Activated CD4-positive, alpha-beta T cell treated with anti-CD3 and anti-CD28 coated beads, Interleukin-2, Interleukin-4, amounts not matched to agents 100 ng/mL and 50 ng/mL, durations not matched to agents 16 hours and 8 hours (primary cell): ENCODE results near the gene UGDH.

ENCODE experiments used
- DNase-seq: peaks from one replicate; pipeline ENCODE4 v3.0.0-alpha.2; 2020; ENCODE audit warnings: low spot score

The UGDH gene

DNA sequence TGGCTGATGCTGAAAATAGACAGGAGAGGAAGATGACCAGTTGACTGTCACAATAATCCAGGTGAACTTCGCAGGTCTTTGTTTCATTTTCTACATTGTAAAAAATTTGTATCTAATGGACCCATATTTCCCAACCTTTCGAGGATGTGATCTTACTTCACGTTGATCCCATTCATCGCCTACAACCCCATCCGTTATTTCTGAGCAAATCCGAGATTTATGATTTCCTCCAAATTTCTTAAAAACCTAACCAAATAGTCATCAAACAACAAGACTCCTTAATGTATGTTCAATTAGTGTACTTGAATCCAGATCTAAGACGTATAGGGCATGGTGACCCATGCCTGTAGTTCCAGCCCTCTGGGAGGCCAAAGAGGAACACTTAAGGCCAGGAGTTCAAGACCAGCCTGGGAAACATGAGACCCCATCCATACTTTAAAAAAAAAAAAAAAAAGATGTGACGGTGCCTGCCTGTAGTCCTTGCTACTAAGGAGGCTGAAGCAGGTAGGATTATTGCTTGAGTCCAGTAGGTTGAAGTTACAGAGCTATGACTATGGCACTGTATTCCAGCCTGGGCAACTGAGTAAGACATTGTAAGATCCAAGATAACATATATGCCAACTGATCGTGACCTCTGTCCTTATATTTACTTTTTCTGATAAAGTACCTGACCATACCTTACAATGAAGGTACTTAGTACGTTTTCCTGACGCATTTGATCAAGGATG lies 74.2 kb downstream of the UGDH start:
- no peak for DNase-seq

DNA sequence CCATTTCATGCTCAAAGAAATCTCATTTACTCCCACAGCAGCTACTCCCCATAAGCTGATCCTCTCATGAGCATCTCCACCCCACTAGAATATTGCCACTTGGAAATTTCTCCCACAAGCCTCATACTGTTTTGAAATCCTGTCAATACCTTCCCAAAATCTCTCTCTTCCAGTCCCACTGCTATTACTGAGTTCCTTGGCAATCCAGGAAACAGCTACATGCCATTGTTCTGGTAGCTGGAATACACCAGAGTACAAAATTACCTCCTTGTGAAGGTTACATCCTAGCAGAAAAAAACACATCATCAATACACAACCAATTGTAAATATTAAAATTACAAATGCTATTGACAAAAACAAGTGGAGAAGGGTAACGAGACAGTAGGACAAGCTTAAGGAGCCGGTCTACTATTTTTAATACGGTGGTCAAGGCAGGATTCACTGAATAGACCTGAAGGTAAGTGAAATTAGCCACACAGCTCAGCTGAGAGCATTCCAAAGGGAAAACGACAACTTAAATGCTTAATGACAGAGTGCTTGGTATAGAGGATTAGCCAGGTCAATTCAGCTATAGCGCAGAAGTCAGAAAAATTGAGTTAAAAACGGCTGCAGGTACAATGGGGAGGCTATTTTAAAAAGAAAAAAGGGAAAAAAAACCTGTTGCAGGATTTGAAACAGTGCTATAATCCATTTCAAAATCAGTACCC lies 74.9 kb downstream of the UGDH start:
- DNase-seq = no peak

DNA sequence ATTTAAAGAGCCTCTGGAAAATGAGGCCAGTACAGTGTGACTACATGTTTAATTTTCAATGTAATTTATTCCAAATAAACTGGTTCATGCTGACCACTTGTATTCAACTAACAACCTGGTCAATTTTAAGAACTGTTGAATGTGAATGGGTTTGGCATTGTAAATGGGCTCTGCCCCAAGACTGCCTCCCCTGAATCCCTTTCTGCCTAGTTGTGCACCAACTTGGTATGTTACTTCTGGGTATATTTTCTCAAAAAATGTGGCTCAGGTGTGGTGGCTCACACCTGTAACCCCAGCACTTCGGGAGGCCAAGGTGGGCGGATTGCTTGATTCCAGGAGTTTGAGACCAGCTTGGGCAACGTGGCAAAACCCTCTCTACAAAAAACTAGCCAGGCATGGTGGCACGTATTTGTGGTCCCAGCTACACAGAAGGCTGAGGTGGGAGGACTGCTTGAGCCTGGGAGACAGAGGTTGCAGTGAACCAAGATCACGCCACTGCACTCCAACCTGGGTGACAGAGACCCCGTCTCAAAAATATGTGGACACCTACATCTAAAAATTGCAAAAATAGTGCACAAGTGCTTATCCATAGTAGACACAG lies 75.7 kb downstream of the UGDH start:
- no peak for DNase-seq

DNA sequence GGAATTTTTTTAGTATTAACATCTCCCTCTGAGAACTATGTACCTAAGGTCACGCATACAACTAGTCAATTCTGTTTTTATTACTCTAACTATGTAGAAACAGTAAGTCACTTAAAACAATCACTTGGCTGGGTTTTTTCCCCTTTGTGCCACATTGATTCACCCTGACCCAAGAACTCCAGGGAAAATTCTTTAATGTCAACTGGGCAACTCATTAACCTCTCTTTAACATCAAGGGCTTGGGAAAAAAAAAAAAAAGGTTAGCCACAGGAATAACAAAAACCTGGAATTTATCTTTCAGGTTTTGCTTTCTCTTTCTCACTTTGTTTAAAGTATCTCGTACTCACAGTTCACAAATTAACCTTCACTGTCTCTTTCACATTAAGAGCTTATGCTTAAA lies 76.6 kb downstream of the UGDH start:
- no peak for DNase-seq
